ENCODE results near the gene PTPN7.
A peak's percentile ranks its signal among the peaks of the same experiment; 100 is the strongest.

The PTPN7 gene

DNA sequence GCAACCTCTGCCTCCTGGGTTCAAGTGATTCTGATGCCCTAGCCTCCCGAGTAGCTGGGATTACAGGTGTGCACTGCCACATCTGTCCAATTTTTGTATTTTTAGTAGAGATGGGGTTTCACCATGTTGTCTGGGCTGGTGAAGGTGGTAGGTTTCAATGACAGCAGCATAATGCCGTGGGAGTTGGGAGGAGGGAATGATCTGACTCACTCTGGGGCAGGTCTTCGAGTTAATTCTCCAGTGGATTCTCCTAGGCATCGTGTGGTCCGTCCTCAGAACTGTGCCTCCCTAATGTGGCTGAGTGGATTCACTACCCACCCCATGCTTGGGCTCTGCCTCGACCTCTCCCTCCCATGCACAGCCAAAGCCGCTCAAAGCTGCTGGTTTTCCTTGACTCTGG lies 39.4 kb downstream of the PTPN7 start:
- Histone ChIP-seq H2BK15ac (replicated peaks; ENCODE audit: low read depth) (no peak overlapping the region), H3K4me3 (ENCODE audit: low read length) (no peak overlapping the region), H3K36me3 (ENCODE audit: control insufficient read depth, insufficient read depth, low read length) (no peaks in the 10 kb centered on the region), H3K79me2 (ENCODE audit: control insufficient read depth, insufficient read depth, low read length) (no peaks in the 10 kb centered on the region), H3K56ac (ENCODE audit: low read length) (peak overlapping the region; percentile 17), H3K27ac (ENCODE audit: low read depth, low read length) (no peak overlapping the region), H3K9ac (ENCODE audit: low read length) (no peak overlapping the region), H4K5ac (ENCODE audit: low read length) (no peak overlapping the region), H3K27me3 (ENCODE audit: insufficient read depth, low read length, poor library complexity) (no peaks in the 10 kb centered on the region), H4K8ac (ENCODE audit: low read depth, low read length) (no peak overlapping the region), H2BK120ac (ENCODE audit: low read depth, low read length) (no peak overlapping the region), H3K4me2 (ENCODE audit: low read length) (no peak overlapping the region), H2AK5ac (ENCODE audit: low read length) (no peak overlapping the region), H3K79me1 (ENCODE audit: low read length) (no peaks in the 10 kb centered on the region), H3K4me1 (ENCODE audit: control insufficient read depth, low read depth, low read length) (no peaks in the 10 kb centered on the region), H3K18ac (ENCODE audit: low read length) (no peak overlapping the region), H3K23ac (ENCODE audit: low read length) (no peak overlapping the region), H2BK5ac (ENCODE audit: low read length) (no peak overlapping the region), H3K4ac (ENCODE audit: low read depth, low read length) (no peak overlapping the region)
- no peak for DNase-seq
- WGBS (ENCODE audit: extremely low coverage, insufficient coverage, low lambda C conversion rate) = no CpG with 5 or more reads among the region's 7 CpGs

DNA sequence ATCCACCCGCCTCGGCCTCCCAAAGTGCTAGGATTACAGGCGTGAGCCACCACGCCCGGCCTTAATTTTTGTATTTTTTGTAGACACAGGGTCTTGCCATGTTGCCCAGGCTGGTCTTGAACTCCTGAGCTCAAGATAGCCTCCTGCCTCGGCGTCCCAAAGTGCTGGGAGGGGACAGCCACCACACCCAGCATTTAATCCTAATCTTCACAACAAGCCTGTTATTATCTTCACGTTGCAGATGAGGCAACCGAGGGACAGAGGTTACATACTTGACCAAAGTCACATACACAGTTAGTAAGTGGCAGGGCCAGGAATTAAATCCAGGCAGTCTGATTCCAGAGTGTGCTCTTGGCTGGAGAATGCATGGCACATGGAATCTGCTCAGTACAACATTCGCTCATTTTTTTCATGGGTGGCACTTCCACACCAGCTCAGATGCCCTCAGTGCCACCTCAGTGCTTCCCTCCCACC lies 42.5 kb downstream of the PTPN7 start:
- Histone ChIP-seq H3K23ac (ENCODE audit: low read length) (no peak overlapping the region), H2BK120ac (ENCODE audit: low read depth, low read length) (no peak overlapping the region), H2BK15ac (replicated peaks; ENCODE audit: low read depth) (no peak overlapping the region), H3K4me3 (ENCODE audit: low read length) (no peak overlapping the region), H3K4me1 (ENCODE audit: control insufficient read depth, low read depth, low read length) (no peaks in the 10 kb centered on the region), H3K27me3 (ENCODE audit: insufficient read depth, low read length, poor library complexity) (no peaks in the 10 kb centered on the region), H3K4ac (ENCODE audit: low read depth, low read length) (no peak overlapping the region), H3K9ac (ENCODE audit: low read length) (no peak overlapping the region), H3K18ac (ENCODE audit: low read length) (no peak overlapping the region), H3K56ac (ENCODE audit: low read length) (peak overlapping the region; percentile 15), H4K5ac (ENCODE audit: low read length) (no peak overlapping the region), H3K79me2 (ENCODE audit: control insufficient read depth, insufficient read depth, low read length) (no peaks in the 10 kb centered on the region), H2AK5ac (ENCODE audit: low read length) (peak overlapping the region; percentile 65), H4K8ac (ENCODE audit: low read depth, low read length) (no peak overlapping the region), H3K27ac (ENCODE audit: low read depth, low read length) (no peak overlapping the region), H3K36me3 (ENCODE audit: control insufficient read depth, insufficient read depth, low read length) (no peaks in the 10 kb centered on the region), H3K79me1 (ENCODE audit: low read length) (no peaks in the 10 kb centered on the region), H2BK5ac (ENCODE audit: low read length) (no peak overlapping the region), H3K4me2 (ENCODE audit: low read length) (no peak overlapping the region)
- no peak for DNase-seq
- no CpG with 5 or more reads among the region's 10 CpGs for WGBS (ENCODE audit: extremely low coverage, insufficient coverage, low lambda C conversion rate)

- WGBS (ENCODE audit: extremely low coverage, insufficient coverage, low lambda C conversion rate) = no CpG with 5 or more reads among the region's 8 CpGs
- H2BK5ac ChIP-seq (ENCODE audit: low read length) = no peak overlapping the region
- H2AK5ac ChIP-seq (ENCODE audit: low read length) = no peak overlapping the region
- H2BK120ac ChIP-seq (ENCODE audit: low read depth, low read length) = no peak overlapping the region
- no peaks in the 10 kb centered on the region for H3K79me2 ChIP-seq (ENCODE audit: control insufficient read depth, insufficient read depth, low read length)
- no peaks in the 10 kb centered on the region for H3K36me3 ChIP-seq (ENCODE audit: control insufficient read depth, insufficient read depth, low read length)
- H3K4ac ChIP-seq (ENCODE audit: low read depth, low read length) = no peak overlapping the region
- H3K9ac ChIP-seq (ENCODE audit: low read length) = no peak overlapping the region
- H4K8ac ChIP-seq (ENCODE audit: low read depth, low read length) = no peak overlapping the region
- H3K4me3 ChIP-seq (ENCODE audit: low read length) = no peak overlapping the region
- no peak overlapping the region for H3K18ac ChIP-seq (ENCODE audit: low read length)
- no peaks in the 10 kb centered on the region for H3K4me1 ChIP-seq (ENCODE audit: control insufficient read depth, low read depth, low read length)
- H2BK15ac ChIP-seq (replicated peaks; ENCODE audit: low read depth) = no peak overlapping the region
- no peak overlapping the region for H3K27ac ChIP-seq (ENCODE audit: low read depth, low read length)
- DNase-seq = no peak
- no peaks in the 10 kb centered on the region for H3K27me3 ChIP-seq (ENCODE audit: insufficient read depth, low read length, poor library complexity)
- H4K5ac ChIP-seq (ENCODE audit: low read length) = no peak overlapping the region
- H3K23ac ChIP-seq (ENCODE audit: low read length) = no peak overlapping the region
- no peaks in the 10 kb centered on the region for H3K79me1 ChIP-seq (ENCODE audit: low read length)
- H3K56ac ChIP-seq (ENCODE audit: low read length) = no peak overlapping the region
- no peak overlapping the region for H3K4me2 ChIP-seq (ENCODE audit: low read length)
Measured at GRCh38 chr1:202116287-202116686, 44.1 kb downstream of the PTPN7 start.

DNA sequence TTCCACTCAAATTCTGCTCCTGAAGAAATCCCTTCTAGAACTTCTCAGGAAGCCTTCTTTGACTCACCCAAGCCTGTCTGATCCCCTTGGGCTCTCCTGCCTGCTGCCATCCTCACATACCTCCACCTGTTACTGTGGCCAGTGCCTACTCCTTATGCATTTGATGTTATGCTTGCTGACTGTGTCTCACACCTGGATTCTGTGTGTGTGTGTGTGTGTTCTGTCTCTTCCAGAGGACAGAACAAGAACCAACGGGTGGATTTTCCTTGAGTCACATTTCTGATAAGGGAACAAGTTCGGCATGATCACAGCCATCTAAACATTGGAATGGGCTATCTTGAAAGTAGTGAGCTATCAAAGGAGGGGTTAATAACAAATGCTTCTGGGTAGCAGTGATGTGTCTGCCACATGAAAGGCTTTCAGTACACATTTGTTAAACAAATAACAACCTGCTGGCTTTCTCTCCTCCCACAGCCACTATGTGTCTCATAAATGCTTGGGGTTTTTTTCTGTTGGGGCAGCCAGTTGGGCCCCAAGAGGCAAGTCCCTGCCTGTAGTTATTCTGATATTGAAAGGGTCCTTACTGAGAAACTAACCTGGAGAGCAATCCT lies 46.6 kb downstream of the PTPN7 start:
- H3K9ac ChIP-seq (ENCODE audit: low read length) = no peak overlapping the region
- no peak overlapping the region for H4K5ac ChIP-seq (ENCODE audit: low read length)
- no peak overlapping the region for H3K18ac ChIP-seq (ENCODE audit: low read length)
- no peak overlapping the region for H4K8ac ChIP-seq (ENCODE audit: low read depth, low read length)
- no peak for DNase-seq
- H3K4me2 ChIP-seq (ENCODE audit: low read length) = no peak overlapping the region
- no peak overlapping the region for H2AK5ac ChIP-seq (ENCODE audit: low read length)
- no peak overlapping the region for H3K23ac ChIP-seq (ENCODE audit: low read length)
- WGBS (ENCODE audit: extremely low coverage, insufficient coverage, low lambda C conversion rate) = no CpG with 5 or more reads among the region's 2 CpGs
- H2BK15ac ChIP-seq (replicated peaks; ENCODE audit: low read depth) = no peak overlapping the region
- H3K4me1 ChIP-seq (ENCODE audit: control insufficient read depth, low read depth, low read length) = no peaks in the 10 kb centered on the region
- H2BK5ac ChIP-seq (ENCODE audit: low read length) = no peak overlapping the region
- no peak overlapping the region for H3K4me3 ChIP-seq (ENCODE audit: low read length)
- no peak overlapping the region for H3K56ac ChIP-seq (ENCODE audit: low read length)
- H3K27me3 ChIP-seq (ENCODE audit: insufficient read depth, low read length, poor library complexity) = no peaks in the 10 kb centered on the region
- no peak overlapping the region for H3K4ac ChIP-seq (ENCODE audit: low read depth, low read length)
- H3K79me1 ChIP-seq (ENCODE audit: low read length) = no peaks in the 10 kb centered on the region
- no peak overlapping the region for H3K27ac ChIP-seq (ENCODE audit: low read depth, low read length)
- no peaks in the 10 kb centered on the region for H3K36me3 ChIP-seq (ENCODE audit: control insufficient read depth, insufficient read depth, low read length)
- no peak overlapping the region for H2BK120ac ChIP-seq (ENCODE audit: low read depth, low read length)
- no peaks in the 10 kb centered on the region for H3K79me2 ChIP-seq (ENCODE audit: control insufficient read depth, insufficient read depth, low read length)

DNA sequence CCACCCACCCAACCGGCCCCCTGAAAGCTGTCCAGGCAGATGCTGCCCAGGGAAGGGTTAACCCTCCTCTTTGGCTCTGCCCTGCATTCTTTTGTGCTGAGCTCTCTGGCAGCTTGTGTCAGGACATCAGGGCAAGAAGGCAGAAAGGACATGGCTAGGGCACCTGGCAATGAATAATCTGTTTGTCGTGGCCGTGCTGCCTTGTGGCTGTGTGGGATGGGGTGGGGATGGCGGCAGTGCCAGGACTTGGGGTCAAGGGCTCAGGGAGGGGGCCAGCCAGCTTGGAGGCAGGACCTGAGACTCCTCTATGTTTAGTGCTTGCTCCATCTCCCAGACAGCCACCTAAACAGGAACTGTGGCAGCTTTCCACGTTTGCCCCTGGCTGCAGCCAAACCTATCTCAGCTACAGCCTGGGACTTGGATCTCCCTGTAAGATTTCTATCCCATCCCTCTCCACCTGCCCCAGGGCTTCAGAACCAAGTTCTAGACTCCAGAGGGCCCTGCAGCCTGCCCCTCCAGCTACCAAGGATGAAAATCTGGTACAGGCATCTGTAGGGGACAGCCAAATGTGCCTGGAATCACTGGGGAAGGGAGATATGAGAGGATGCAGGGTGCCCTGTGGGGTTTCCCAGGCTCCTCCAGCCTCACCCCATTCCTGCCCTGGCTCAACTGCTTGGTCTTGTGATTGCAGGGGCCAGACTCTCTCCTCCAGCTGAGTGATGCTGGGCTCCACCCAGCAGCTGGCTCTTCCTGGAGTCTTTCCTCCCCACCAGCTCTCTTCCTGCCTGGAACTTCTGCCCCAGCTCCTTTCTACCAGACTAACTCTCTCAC lies 47.3 kb downstream of the PTPN7 start:
- no peak overlapping the region for H3K4ac ChIP-seq (ENCODE audit: low read depth, low read length)
- no peak overlapping the region for H3K18ac ChIP-seq (ENCODE audit: low read length)
- WGBS (ENCODE audit: extremely low coverage, insufficient coverage, low lambda C conversion rate) = no CpG with 5 or more reads among the region's 5 CpGs
- H3K56ac ChIP-seq (ENCODE audit: low read length) = peak overlapping the region; percentile 42
- H2BK120ac ChIP-seq (ENCODE audit: low read depth, low read length) = no peak overlapping the region
- no peaks in the 10 kb centered on the region for H3K27me3 ChIP-seq (ENCODE audit: insufficient read depth, low read length, poor library complexity)
- H4K8ac ChIP-seq (ENCODE audit: low read depth, low read length) = no peak overlapping the region
- H3K23ac ChIP-seq (ENCODE audit: low read length) = no peak overlapping the region
- no peak overlapping the region for H3K9ac ChIP-seq (ENCODE audit: low read length)
- no peak overlapping the region for H2BK15ac ChIP-seq (replicated peaks; ENCODE audit: low read depth)
- no peaks in the 10 kb centered on the region for H3K4me1 ChIP-seq (ENCODE audit: control insufficient read depth, low read depth, low read length)
- H4K5ac ChIP-seq (ENCODE audit: low read length) = no peak overlapping the region
- H3K4me2 ChIP-seq (ENCODE audit: low read length) = no peak overlapping the region
- H3K36me3 ChIP-seq (ENCODE audit: control insufficient read depth, insufficient read depth, low read length) = no peaks in the 10 kb centered on the region
- H3K79me2 ChIP-seq (ENCODE audit: control insufficient read depth, insufficient read depth, low read length) = no peaks in the 10 kb centered on the region
- H3K4me3 ChIP-seq (ENCODE audit: low read length) = no peak overlapping the region
- no peak overlapping the region for H2BK5ac ChIP-seq (ENCODE audit: low read length)
- DNase-seq = no peak
- H3K79me1 ChIP-seq (ENCODE audit: low read length) = no peaks in the 10 kb centered on the region
- no peak overlapping the region for H2AK5ac ChIP-seq (ENCODE audit: low read length)
- no peak overlapping the region for H3K27ac ChIP-seq (ENCODE audit: low read depth, low read length)
